Calu3 (cell line): Measurements from ENCODE around the gene SLC6A12. TPM values are rescaled to one million over a fixed set of nuclear protein-coding genes. Genes with fewer than 3 reads are reported as not detected.

Experiments used
- BruUV-seq: library from RNA; stranded (reverse); fragments of 400-500 nt; replicated peaks from 2 replicates; lab custom pipeline; 2021; lab: Mats Ljungman, UMichigan
- CTCF ChIA-PET: fragments of 300-600 bp; sonication (Branson Sonifier 250); formaldehyde crosslinking; loops from one replicate; lab custom pipeline; 2022; ENCODE audit warnings: antibody characterized with exemption; lab: Charles Lee
- DNase-seq: peaks from one replicate; pipeline ENCODE4 v3.0.0; 2022
- H3K27ac Mint-ChIP-seq: one replicate; pipeline ENCODE4 v1.8.0; 2022; ENCODE audit warnings: mixed read lengths; ENCODE audit not compliant: unreplicated experiment
- H3K27me3 Mint-ChIP-seq: one replicate; pipeline ENCODE4 v1.8.0; 2022; ENCODE audit warnings: mixed read lengths; ENCODE audit not compliant: unreplicated experiment
- H3K36me3 Mint-ChIP-seq: one replicate; pipeline ENCODE4 v1.8.0; 2022; ENCODE audit warnings: mild to moderate bottlenecking, moderate library complexity, mixed read lengths; ENCODE audit not compliant: insufficient read depth, unreplicated experiment
- H3K4me1 Mint-ChIP-seq: one replicate; pipeline ENCODE4 v1.8.0; 2022; ENCODE audit warnings: mild to moderate bottlenecking, low read depth, mixed read lengths; ENCODE audit not compliant: unreplicated experiment
- H3K4me3 Mint-ChIP-seq: one replicate; pipeline ENCODE4 v1.8.0; 2022; ENCODE audit warnings: mild to moderate bottlenecking, low read depth, moderate library complexity, mixed read lengths; ENCODE audit not compliant: unreplicated experiment
- H3K9me3 Mint-ChIP-seq: one replicate; pipeline ENCODE4 v1.8.0; 2022; ENCODE audit warnings: low read depth, mixed read lengths; ENCODE audit not compliant: unreplicated experiment
- intact Hi-C: fragments of 100-400 bp; cut with micrococcal nuclease; formaldehyde crosslinking; loops from one replicate; pipeline ENCODE4 v1.10.0; 2022; ENCODE audit not compliant: unreplicated experiment
- total RNA-seq: library from RNA; stranded (reverse); gene quantifications from 2 replicates; pipeline ENCODE4 v1.2.3, GENCODE V29; 2022
- TF ChIP-seq, protein P1 (sequence below): fragments of 200-600 bp; IDR thresholded peaks from one replicate; pipeline ENCODE4 v1.8.0; 2022; ENCODE audit warnings: antibody characterized with exemption; ENCODE audit not compliant: unreplicated experiment

The SLC6A12 gene
- total RNA-seq, 1 experiment from 2014 or later, result 0.90 TPM

DNA sequence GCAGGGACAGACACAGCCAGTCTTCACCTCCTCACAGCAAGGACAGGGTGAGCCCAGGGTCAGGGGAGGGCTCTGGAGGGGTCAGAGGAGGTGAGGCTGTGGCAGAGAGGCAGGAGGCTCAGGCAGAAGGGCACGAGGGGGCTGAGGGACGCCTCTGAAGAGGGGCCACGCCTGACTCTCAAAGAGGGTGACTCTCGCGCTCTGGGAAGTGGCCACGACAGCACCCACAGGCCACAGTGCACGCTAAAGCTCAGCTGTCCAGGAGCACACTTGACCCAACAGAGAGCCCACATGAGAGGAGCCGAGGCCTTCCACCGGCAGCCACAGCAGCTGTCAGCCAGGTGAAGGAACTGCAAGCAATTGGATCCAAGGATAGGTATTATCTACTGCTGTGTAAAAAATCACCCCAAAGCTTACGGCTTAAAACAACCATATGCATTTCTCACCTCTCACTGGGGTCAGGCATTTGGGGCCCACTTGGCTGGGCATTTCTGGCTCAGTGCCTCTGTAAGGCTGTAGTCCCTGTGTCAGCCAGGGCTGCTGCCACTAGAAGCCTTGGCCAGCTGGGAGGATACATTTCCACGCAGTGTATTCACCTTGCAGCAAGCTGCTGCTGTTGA, 27.8 kb downstream of the SLC6A12 start:
- DNase-seq, result no peak
- peaks cover 48% of the 10 kb centered on the region for H3K27me3 Mint-ChIP-seq
- H3K36me3 Mint-ChIP-seq, result no peaks in the 10 kb centered on the region
- CTCF ChIA-PET, result interaction anchor here (0.6 kb wide), 1 partner anchor 49 kb away, joined by 4 read pairs; no protein-coding TSS in a partner anchor
- TF ChIP-seq, protein P1, sequence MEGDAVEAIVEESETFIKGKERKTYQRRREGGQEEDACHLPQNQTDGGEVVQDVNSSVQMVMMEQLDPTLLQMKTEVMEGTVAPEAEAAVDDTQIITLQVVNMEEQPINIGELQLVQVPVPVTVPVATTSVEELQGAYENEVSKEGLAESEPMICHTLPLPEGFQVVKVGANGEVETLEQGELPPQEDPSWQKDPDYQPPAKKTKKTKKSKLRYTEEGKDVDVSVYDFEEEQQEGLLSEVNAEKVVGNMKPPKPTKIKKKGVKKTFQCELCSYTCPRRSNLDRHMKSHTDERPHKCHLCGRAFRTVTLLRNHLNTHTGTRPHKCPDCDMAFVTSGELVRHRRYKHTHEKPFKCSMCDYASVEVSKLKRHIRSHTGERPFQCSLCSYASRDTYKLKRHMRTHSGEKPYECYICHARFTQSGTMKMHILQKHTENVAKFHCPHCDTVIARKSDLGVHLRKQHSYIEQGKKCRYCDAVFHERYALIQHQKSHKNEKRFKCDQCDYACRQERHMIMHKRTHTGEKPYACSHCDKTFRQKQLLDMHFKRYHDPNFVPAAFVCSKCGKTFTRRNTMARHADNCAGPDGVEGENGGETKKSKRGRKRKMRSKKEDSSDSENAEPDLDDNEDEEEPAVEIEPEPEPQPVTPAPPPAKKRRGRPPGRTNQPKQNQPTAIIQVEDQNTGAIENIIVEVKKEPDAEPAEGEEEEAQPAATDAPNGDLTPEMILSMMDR, result no peak
- H3K27ac Mint-ChIP-seq, result no peak overlapping the region
- no peaks in the 10 kb centered on the region for H3K9me3 Mint-ChIP-seq
- no TSS peak for BruUV-seq
- no peak overlapping the region for H3K4me3 Mint-ChIP-seq
- H3K4me1 Mint-ChIP-seq, result peaks cover 9% of the 10 kb centered on the region
- intact Hi-C loops, result no loop called here

DNA sequence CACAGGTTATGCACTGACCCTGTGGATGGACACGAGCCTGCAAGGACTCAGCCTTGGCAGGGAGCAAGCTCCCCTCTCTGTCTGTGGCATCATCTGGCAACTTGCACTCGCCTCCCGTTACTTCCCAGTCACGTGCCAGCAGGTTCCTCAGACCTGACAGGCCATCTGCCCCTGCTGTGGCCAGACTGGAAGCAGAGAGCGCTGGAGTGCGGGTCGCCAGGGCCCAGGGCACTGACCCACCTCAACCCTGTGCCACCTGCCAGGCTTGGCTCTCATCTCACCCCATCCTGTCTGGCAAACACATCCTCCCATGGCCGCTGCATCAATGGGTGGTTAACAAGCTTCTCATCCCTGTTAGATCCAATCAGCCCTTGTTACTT, 28.4 kb downstream of the SLC6A12 start:
- H3K4me1 Mint-ChIP-seq, result peaks cover 9% of the 10 kb centered on the region
- TF ChIP-seq, protein P1, result no peak
- H3K36me3 Mint-ChIP-seq, result no peaks in the 10 kb centered on the region
- no peak for DNase-seq
- no peak overlapping the region for H3K27ac Mint-ChIP-seq
- intact Hi-C loops, result no loop called here
- CTCF ChIA-PET, result interaction anchor here (0.6 kb wide), 1 partner anchor 48 kb away, joined by 4 read pairs; no protein-coding TSS in a partner anchor
- BruUV-seq, result no TSS peak
- H3K4me3 Mint-ChIP-seq, result no peak overlapping the region
- no peaks in the 10 kb centered on the region for H3K9me3 Mint-ChIP-seq
- H3K27me3 Mint-ChIP-seq, result peaks cover 43% of the 10 kb centered on the region

DNA sequence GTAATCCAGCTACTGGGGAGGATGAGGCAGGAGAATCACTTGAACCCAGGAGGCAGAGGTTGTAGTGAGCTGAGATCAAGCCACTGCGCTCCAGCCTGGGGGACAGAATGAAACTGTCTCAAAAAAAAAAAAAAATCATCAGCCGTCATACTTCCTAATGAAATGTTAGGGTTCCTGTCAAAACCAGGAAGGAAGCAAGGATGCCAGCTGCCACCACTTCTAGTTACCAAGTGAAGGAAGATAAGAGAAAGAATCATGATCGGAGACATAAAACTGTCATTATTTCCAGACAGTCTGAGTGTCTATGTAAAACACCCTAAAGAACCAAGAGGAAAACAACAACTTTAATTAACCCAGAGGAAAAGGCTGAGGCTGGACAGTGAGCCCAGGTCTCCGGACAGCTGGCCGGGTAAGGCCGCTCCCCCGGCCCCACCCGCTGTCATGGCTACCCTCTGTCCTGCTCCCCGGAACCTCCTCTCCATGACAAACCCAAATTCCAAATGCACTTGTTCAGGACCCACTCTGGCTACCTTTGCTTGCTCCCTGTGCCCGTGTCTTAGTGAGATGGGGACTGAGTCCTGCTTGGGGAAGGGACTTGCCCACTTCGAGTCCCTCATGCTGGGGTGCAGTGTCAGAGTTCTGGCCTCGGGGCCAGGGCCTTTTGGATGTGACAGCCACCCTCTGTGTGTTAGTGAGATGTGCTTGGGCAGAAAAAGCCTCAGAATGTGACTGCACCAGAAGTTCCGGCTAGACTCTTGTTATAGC, 29.0 kb downstream of the SLC6A12 start:
- Mint-ChIP-seq H3K27me3 (peaks cover 37% of the 10 kb centered on the region), H3K27ac (no peak overlapping the region), H3K4me3 (no peak overlapping the region), H3K4me1 (peaks cover 9% of the 10 kb centered on the region), H3K36me3 (no peaks in the 10 kb centered on the region), H3K9me3 (no peaks in the 10 kb centered on the region)
- no TSS peak for BruUV-seq
- CTCF ChIA-PET, result no interaction called here
- no peak for DNase-seq
- TF ChIP-seq, protein P1, result no peak
- intact Hi-C loops, result no loop called here

DNA sequence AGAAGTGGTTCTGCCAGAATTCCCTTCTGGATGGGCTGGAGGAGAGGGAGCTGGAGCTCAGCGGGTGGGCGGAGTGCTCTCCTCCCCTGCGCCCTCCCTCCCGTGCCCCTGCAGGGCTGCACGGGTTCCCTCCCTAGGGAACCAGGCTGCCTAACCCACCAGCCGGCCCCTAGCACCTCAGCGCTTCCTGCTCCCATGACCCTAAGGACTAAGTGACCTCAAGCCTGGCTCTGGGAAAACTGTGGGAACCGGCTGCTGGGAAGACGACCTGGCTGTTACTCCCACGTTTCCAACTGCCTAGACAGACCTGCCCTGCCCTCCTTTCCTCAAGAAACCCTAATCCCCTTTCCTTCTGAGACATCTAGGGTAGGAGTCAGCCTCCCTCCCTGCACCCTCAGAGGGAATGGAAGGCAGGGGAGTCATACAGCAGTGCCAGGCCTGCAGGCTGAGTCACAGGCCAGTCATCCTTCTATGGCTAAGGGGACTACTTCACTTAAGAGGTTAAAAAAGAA, 31.5 kb downstream of the SLC6A12 start:
- Mint-ChIP-seq H3K9me3 (no peaks in the 10 kb centered on the region), H3K27me3 (peaks cover 35% of the 10 kb centered on the region), H3K4me1 (peaks cover 9% of the 10 kb centered on the region), H3K4me3 (no peak overlapping the region), H3K36me3 (no peaks in the 10 kb centered on the region), H3K27ac (no peak overlapping the region)
- CTCF ChIA-PET, result no interaction called here
- TF ChIP-seq, protein P1, result no peak
- intact Hi-C loops, result no loop called here
- BruUV-seq, result no TSS peak
- no peak for DNase-seq
